ENCODE measurements around the gene RIBC1.
"Not testable (repeated sequence)": the region's sequence is repeated elsewhere in the genome, so short reads cannot be mapped to it uniquely, and the experiment has no call there.

The RIBC1 gene

GRCh38 chrX:53437206-53437605 lies 14.5 kb downstream of the RIBC1 start:
- DNase-seq: no peak

- DNase-seq: peak; percentile 29
Measured at GRCh38 chrX:53438174-53438831, 15.6 kb downstream of the RIBC1 start.

GRCh38 chrX:53438832-53439230 lies 16.2 kb downstream of the RIBC1 start:
- no peak for DNase-seq

- peak; percentile 4 for DNase-seq
Measured at GRCh38 chrX:53440101-53440500, 17.4 kb downstream of the RIBC1 start.

GRCh38 chrX:53440621-53441517 lies 18.2 kb downstream of the RIBC1 start:
- DNase-seq: peak; percentile 5

GRCh38 chrX:53441531-53442321 lies 19.1 kb downstream of the RIBC1 start:
- DNase-seq: peak; percentile 83

GRCh38 chrX:53442322-53442631 lies 19.6 kb downstream of the RIBC1 start:
- DNase-seq: no peak

GRCh38 chrX:53445977-53446376 lies 23.3 kb downstream of the RIBC1 start:
- DNase-seq: peak; percentile 1

GRCh38 chrX:53447441-53447840 lies 24.8 kb downstream of the RIBC1 start:
- no peak for DNase-seq

GRCh38 chrX:53449632-53450031 lies 27.0 kb downstream of the RIBC1 start:
- DNase-seq: no peak

GRCh38 chrX:53452812-53453211 lies 30.1 kb downstream of the RIBC1 start:
- no peak for DNase-seq

- no peak for DNase-seq
Measured at GRCh38 chrX:53456254-53456653, 33.6 kb downstream of the RIBC1 start.

GRCh38 chrX:53458082-53458481 lies 35.4 kb downstream of the RIBC1 start:
- no peak for DNase-seq

- DNase-seq: not testable (repeated sequence)
Measured at GRCh38 chrX:53468659-53469058, 46.0 kb downstream of the RIBC1 start.

- DNase-seq: no peak
Measured at GRCh38 chrX:53471346-53471745, 48.7 kb downstream of the RIBC1 start.

- DNase-seq: no peak
Measured at GRCh38 chrX:53474707-53475106, 52.0 kb downstream of the RIBC1 start.

GRCh38 chrX:53476371-53476770 lies 53.7 kb downstream of the RIBC1 start:
- no peak for DNase-seq

- DNase-seq: no peak
Measured at GRCh38 chrX:53479301-53479700, 56.6 kb downstream of the RIBC1 start.
